ENCODE measurements around the gene TAGLN.

TAGLN gene

DNA sequence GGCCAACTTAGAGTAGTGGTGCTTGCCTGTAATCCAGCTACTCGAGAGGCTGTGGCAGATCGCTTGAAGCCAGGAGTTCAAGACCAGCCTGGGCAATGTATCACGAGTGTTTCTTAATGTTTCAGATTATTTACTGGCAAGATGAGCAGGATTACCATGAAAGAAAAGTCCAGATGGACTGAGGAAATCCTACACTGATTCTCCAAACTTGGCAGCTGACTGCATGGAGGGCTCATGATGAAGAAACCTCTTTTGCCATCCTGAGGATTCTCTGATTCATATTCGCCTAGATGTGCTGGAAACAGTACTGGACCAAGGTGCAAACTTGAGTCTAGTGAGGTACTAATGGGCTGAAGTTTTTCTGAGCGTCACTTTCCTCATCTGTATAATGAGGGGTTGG lies 23.4 kb upstream of the TAGLN start:
- Histone ChIP-seq H3K4me2 (ENCODE audit: insufficient read depth, low read length) (no peak overlapping the region), H3K27me3 (ENCODE audit: insufficient read depth, low read length, poor library complexity) (no peaks in the 10 kb centered on the region), H3K4me1 (ENCODE audit: insufficient read depth, low read length) (peaks cover 27% of the 10 kb centered on the region), H3K36me3 (ENCODE audit: insufficient read depth, low read length) (peaks cover 13% of the 10 kb centered on the region), H3K9me3 (ENCODE audit: insufficient read depth, low read length, severe bottlenecking) (no peaks in the 10 kb centered on the region), H3K4me3 (ENCODE audit: low read depth in 1 of 2, low read length in 2 of 2) (no peak overlapping the region), H3K27ac (ENCODE audit: low read length) (no peak overlapping the region), H4K20me1 (ENCODE audit: insufficient read depth, low read length) (peaks cover 7% of the 10 kb centered on the region; the same call in 1 of the 2 replicates), H3K79me2 (ENCODE audit: insufficient read depth, low read length) (no peaks in the 10 kb centered on the region), H2AFZ (ENCODE audit: low read depth, low read length) (no peak overlapping the region), H3K9ac (ENCODE audit: low read depth, low read length) (no peak overlapping the region)
- no peak for DNase-seq
- TF ChIP-seq, protein P1, sequence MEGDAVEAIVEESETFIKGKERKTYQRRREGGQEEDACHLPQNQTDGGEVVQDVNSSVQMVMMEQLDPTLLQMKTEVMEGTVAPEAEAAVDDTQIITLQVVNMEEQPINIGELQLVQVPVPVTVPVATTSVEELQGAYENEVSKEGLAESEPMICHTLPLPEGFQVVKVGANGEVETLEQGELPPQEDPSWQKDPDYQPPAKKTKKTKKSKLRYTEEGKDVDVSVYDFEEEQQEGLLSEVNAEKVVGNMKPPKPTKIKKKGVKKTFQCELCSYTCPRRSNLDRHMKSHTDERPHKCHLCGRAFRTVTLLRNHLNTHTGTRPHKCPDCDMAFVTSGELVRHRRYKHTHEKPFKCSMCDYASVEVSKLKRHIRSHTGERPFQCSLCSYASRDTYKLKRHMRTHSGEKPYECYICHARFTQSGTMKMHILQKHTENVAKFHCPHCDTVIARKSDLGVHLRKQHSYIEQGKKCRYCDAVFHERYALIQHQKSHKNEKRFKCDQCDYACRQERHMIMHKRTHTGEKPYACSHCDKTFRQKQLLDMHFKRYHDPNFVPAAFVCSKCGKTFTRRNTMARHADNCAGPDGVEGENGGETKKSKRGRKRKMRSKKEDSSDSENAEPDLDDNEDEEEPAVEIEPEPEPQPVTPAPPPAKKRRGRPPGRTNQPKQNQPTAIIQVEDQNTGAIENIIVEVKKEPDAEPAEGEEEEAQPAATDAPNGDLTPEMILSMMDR (IDR thresholded peaks at IDR 0.05; ENCODE audit: borderline replicate concordance, extremely low read depth, low read length, poor library complexity, severe bottlenecking), result no peak
- TF ChIP-seq EZH2 (IDR thresholded peaks at IDR 0.05; ENCODE audit: borderline replicate concordance, low read depth, low read length, severe bottlenecking), result no peak
- no peak for ATAC-seq (ENCODE audit: insufficient read depth, low read depth)

DNA sequence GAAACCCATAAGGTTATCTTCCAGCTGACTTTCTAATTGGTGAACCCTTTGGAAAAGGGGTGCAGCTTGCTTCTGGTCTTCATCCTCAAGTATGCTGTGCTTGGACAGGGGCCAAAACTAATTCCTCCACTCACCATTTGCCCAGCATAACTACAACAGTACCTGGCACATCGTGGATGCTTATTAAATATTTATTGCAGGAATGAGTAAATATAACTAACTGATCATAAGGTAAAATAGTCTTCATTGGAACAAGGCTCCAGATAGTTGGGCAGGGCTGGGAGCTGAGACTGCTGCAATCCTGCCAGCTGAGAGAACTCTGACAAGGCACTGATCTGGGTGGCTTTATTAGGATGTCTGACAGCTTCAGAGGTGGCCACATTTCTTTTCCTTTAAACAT lies 23.0 kb upstream of the TAGLN start:
- no peak for TF ChIP-seq EZH2 (IDR thresholded peaks at IDR 0.05; ENCODE audit: borderline replicate concordance, low read depth, low read length, severe bottlenecking)
- TF ChIP-seq, protein P1 (IDR thresholded peaks at IDR 0.05; ENCODE audit: borderline replicate concordance, extremely low read depth, low read length, poor library complexity, severe bottlenecking), result no peak
- H3K4me2 ChIP-seq (ENCODE audit: insufficient read depth, low read length), result no peak overlapping the region
- no peak for DNase-seq
- no peaks in the 10 kb centered on the region for H3K9me3 ChIP-seq (ENCODE audit: insufficient read depth, low read length, severe bottlenecking)
- H3K27me3 ChIP-seq (ENCODE audit: insufficient read depth, low read length, poor library complexity), result no peaks in the 10 kb centered on the region
- H2AFZ ChIP-seq (ENCODE audit: low read depth, low read length), result no peak overlapping the region
- no peak overlapping the region for H3K4me3 ChIP-seq (ENCODE audit: low read depth in 1 of 2, low read length in 2 of 2)
- H3K79me2 ChIP-seq (ENCODE audit: insufficient read depth, low read length), result no peaks in the 10 kb centered on the region
- H3K36me3 ChIP-seq (ENCODE audit: insufficient read depth, low read length), result peaks cover 9% of the 10 kb centered on the region
- no peak overlapping the region for H3K9ac ChIP-seq (ENCODE audit: low read depth, low read length)
- H3K27ac ChIP-seq (ENCODE audit: low read length), result no peak overlapping the region
- peaks cover 7% of the 10 kb centered on the region; the same call in 1 of the 2 replicates for H4K20me1 ChIP-seq (ENCODE audit: insufficient read depth, low read length)
- H3K4me1 ChIP-seq (ENCODE audit: insufficient read depth, low read length), result peaks cover 31% of the 10 kb centered on the region
- no peak for ATAC-seq (ENCODE audit: insufficient read depth, low read depth)

DNA sequence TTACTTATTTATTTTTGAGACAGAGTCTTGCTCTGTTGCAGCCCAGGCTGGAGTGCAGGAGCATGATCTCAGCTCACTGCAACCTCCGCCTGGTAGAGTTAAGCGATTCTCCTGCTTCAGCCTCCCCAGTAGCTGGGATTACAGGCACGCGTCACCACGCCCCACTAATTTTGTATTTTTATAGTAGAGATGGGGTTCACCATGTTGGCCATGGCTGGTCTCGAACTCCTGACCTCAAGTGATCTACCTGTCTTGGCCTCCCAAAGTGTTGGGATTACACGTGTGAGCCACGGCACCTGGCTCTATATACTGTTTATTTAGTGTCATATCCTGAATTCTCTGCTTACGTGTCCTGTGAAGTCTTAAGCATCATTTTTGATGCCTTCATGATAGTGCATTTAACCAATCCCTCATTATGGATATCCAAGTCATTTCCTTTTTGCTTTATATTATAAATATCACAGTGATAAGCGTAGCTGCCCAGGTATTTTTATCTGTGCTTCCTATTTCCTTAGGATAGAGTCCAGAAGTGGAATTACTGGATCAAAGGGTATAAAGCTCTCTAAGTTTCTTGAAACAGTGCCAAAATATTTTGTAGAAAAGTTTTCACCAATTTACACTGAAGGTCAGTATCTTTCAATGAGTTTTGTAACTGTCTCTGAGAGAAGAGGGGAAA lies 21.5 kb upstream of the TAGLN start:
- Histone ChIP-seq H3K36me3 (ENCODE audit: insufficient read depth, low read length) (peaks cover 12% of the 10 kb centered on the region), H3K27me3 (ENCODE audit: insufficient read depth, low read length, poor library complexity) (no peaks in the 10 kb centered on the region), H3K9ac (ENCODE audit: low read depth, low read length) (peak overlapping the region; percentile 60), H4K20me1 (ENCODE audit: insufficient read depth, low read length) (0 out of 2 replicates have a peak, but pooled peaks cover 7% of the 10 kb centered on the region), H3K4me3 (ENCODE audit: low read depth in 1 of 2, low read length in 2 of 2) (peak overlapping the region in 1 of 2 experiments; percentile 81; a peak in 3 of 4 replicates), H3K27ac (ENCODE audit: low read length) (peak overlapping the region; percentile 86), H3K9me3 (ENCODE audit: insufficient read depth, low read length, severe bottlenecking) (no peaks in the 10 kb centered on the region), H3K4me2 (ENCODE audit: insufficient read depth, low read length) (peak overlapping the region; percentile 95), H3K4me1 (ENCODE audit: insufficient read depth, low read length) (peaks cover 38% of the 10 kb centered on the region), H2AFZ (ENCODE audit: low read depth, low read length) (peak overlapping the region; percentile 94), H3K79me2 (ENCODE audit: insufficient read depth, low read length) (no peaks in the 10 kb centered on the region)
- DNase-seq, result no peak
- TF ChIP-seq EZH2 (IDR thresholded peaks at IDR 0.05; ENCODE audit: borderline replicate concordance, low read depth, low read length, severe bottlenecking), result no peak
- TF ChIP-seq, protein P1 (IDR thresholded peaks at IDR 0.05; ENCODE audit: borderline replicate concordance, extremely low read depth, low read length, poor library complexity, severe bottlenecking), result no peak
- ATAC-seq (ENCODE audit: insufficient read depth, low read depth), result no peak
